HepG2 (cell line): ENCODE results near the gene SLCO2B1. TPM values are rescaled to one million over a fixed set of nuclear protein-coding genes. Genes with fewer than 3 reads are reported as not detected.

Source experiments
- AHR ChIP-seq: IDR thresholded peaks from 2 replicates; pipeline ENCODE4 v1.6.1; 2018; ENCODE audit warnings: missing genetic modification reagents, missing compliant biosample characterization
- ATF7 ChIP-seq, 2 experiments: fragments of 450-650 bp in 1 of 2; sonication (generic) in 1 of 2; formaldehyde crosslinking in 1 of 2; IDR thresholded peaks; 2 replicates each; pipeline versions ENCODE4 v1.4.0 to v1.6.1; 2016 to 2020; ENCODE audit warnings: antibody characterized with exemption in 1 of 2, mild to moderate bottlenecking in 1 of 2, missing genetic modification reagents in 1 of 2
- FIP1L1 ChIP-seq: fragments of 200-400 bp; formaldehyde crosslinking; IDR thresholded peaks from 2 replicates; pipeline ENCODE4 v1.6.1; 2018; ENCODE audit warnings: low read depth, mild to moderate bottlenecking, low read length, moderate library complexity, borderline replicate concordance; ENCODE audit not compliant: insufficient read depth
- IKZF1 ChIP-seq: fragments of 450-650 bp; IDR thresholded peaks from 2 replicates; pipeline ENCODE4 v1.7.1; 2016
- JUNB ChIP-seq: sonication (generic); formaldehyde crosslinking; IDR thresholded peaks from 2 replicates; pipeline ENCODE4 v1.8.0; 2022; ENCODE audit warnings: missing genetic modification reagents, mild to moderate bottlenecking, borderline replicate concordance
- KAT2B ChIP-seq: fragments of 150-350 bp; IDR thresholded peaks from 2 replicates; pipeline ENCODE4 v1.6.1; 2014; ENCODE audit warnings: low read depth, low read length, borderline replicate concordance
- RBM39 ChIP-seq: fragments of 200-400 bp; formaldehyde crosslinking; IDR thresholded peaks from one replicate; pipeline ENCODE4 v1.6.1; 2018; ENCODE audit warnings: antibody characterized with exemption, mild to moderate bottlenecking, low read depth, low read length; ENCODE audit not compliant: poor library complexity, severe bottlenecking
- RNF2 ChIP-seq: fragments of 450-650 bp; conservative IDR thresholded peaks from 2 replicates; pipeline ENCODE4 v1.6.1; 2016; ENCODE audit warnings: low read depth
- RORA ChIP-seq: sonication (generic); formaldehyde crosslinking; IDR thresholded peaks from 2 replicates; pipeline ENCODE4 v1.5.0; 2020; ENCODE audit warnings: mild to moderate bottlenecking, missing genetic modification reagents, moderate library complexity
- SATB2 ChIP-seq: sonication (generic); formaldehyde crosslinking; IDR thresholded peaks from 2 replicates; pipeline ENCODE4 v1.5.0; 2020; ENCODE audit warnings: missing genetic modification reagents
- ZBTB10 ChIP-seq: sonication (generic); formaldehyde crosslinking; IDR thresholded peaks from 2 replicates; pipeline ENCODE4 v1.4.0; 2020; ENCODE audit warnings: missing genetic modification reagents, borderline replicate concordance
- ZMAT5 ChIP-seq: sonication (generic); formaldehyde crosslinking; IDR thresholded peaks from 2 replicates; pipeline ENCODE4 v1.5.0; 2020; ENCODE audit warnings: mild to moderate bottlenecking, low read depth, missing genetic modification reagents, borderline replicate concordance
- ZNF329 ChIP-seq: sonication (generic); formaldehyde crosslinking; IDR thresholded peaks from 2 replicates; pipeline ENCODE4 v1.9.0; 2021; ENCODE audit warnings: low read depth, mild to moderate bottlenecking, missing genetic modification reagents
- ZNF451 ChIP-seq: sonication (generic); formaldehyde crosslinking; IDR thresholded peaks from 2 replicates; pipeline ENCODE4 v1.5.0; 2020; ENCODE audit warnings: mild to moderate bottlenecking, missing genetic modification reagents
- ZNF510 ChIP-seq: sonication (generic); formaldehyde crosslinking; IDR thresholded peaks from 2 replicates; pipeline ENCODE4 v1.4.0; 2020; ENCODE audit warnings: low read depth, mild to moderate bottlenecking, missing genetic modification reagents
- ZNF609 ChIP-seq: sonication (generic); formaldehyde crosslinking; IDR thresholded peaks from 2 replicates; pipeline ENCODE4 v1.4.0; 2020; ENCODE audit warnings: mild to moderate bottlenecking, missing genetic modification reagents, borderline replicate concordance
- ZNF790 ChIP-seq: sonication (generic); formaldehyde crosslinking; IDR thresholded peaks from 2 replicates; pipeline ENCODE4 v1.8.0; 2022; ENCODE audit warnings: missing genetic modification reagents, mild to moderate bottlenecking, borderline replicate concordance
- ZZZ3 ChIP-seq: sonication (generic); formaldehyde crosslinking; IDR thresholded peaks from 2 replicates; pipeline ENCODE4 v1.4.0; 2020; ENCODE audit warnings: missing genetic modification reagents, mild to moderate bottlenecking, borderline replicate concordance
- polyA plus RNA-seq, 8 experiments: library from polyadenylated mRNA; depleted of rRNA in 3 of 8; stranded (reverse) in 7 of 8; unstranded in 1 of 8; fragments of >200 nt; fragmentation: Illumina TruSeq in 4 of 8; extraction: Trizol in 4 of 8; gene quantifications; 2 replicates each; pipeline versions ENCODE4 v1.2.1 to v1.2.3, GENCODE V29; 2011 to 2016; ENCODE audit warnings: low read depth in 4 of 8, missing spikeins in 1 of 8, mixed read lengths in 1 of 8; ENCODE audit not compliant: insufficient read depth in 1 of 8
- total RNA-seq, 5 experiments: library from RNA; depleted of rRNA; stranded (reverse); fragments of >200 nt; fragmentation: Illumina TruSeq; extraction: Trizol; gene quantifications; 2 replicates each; pipeline ENCODE4 v1.2.3, GENCODE V29; 2016; ENCODE audit warnings: low read depth in 1 of 5
- TF ChIP-seq, protein P1 (sequence below): sonication (generic); formaldehyde crosslinking; IDR thresholded peaks from 2 replicates; pipeline ENCODE4 v1.9.0; 2021; ENCODE audit warnings: missing genetic modification reagents, mild to moderate bottlenecking, borderline replicate concordance

The SLCO2B1 gene
- total and polyA plus RNA-seq, 2 of the 13 experiments (the other 11 are each of a cell fraction or from before 2014, with no cell fraction given): 15.3 to 19.8 TPM

- 0 out of 2 replicates have a peak, but pooled peaks have one; percentile 35 for TF ChIP-seq ZNF451 (CRISPR knock-in tag)
- no peak for TF ChIP-seq FIP1L1
- TF ChIP-seq JUNB (CRISPR knock-in tag): no peak
- TF ChIP-seq AHR (CRISPR knock-in tag): peak; percentile 47; the same call in 1 of the 2 replicates
- TF ChIP-seq IKZF1: no peak
- no peak for TF ChIP-seq ZNF790 (CRISPR knock-in tag)
- TF ChIP-seq ZNF510 (CRISPR knock-in tag): no peak
- no peak for TF ChIP-seq RBM39
- TF ChIP-seq ZNF329 (CRISPR knock-in tag): no peak
- TF ChIP-seq KAT2B: no peak
- TF ChIP-seq, protein P1, sequence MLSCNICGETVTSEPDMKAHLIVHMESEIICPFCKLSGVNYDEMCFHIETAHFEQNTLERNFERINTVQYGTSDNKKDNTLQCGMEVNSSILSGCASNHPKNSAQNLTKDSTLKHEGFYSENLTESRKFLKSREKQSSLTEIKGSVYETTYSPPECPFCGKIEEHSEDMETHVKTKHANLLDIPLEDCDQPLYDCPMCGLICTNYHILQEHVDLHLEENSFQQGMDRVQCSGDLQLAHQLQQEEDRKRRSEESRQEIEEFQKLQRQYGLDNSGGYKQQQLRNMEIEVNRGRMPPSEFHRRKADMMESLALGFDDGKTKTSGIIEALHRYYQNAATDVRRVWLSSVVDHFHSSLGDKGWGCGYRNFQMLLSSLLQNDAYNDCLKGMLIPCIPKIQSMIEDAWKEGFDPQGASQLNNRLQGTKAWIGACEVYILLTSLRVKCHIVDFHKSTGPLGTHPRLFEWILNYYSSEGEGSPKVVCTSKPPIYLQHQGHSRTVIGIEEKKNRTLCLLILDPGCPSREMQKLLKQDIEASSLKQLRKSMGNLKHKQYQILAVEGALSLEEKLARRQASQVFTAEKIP (CRISPR knock-in tag): no peak
- TF ChIP-seq SATB2 (CRISPR knock-in tag): no peak
- peak; percentile 76 for TF ChIP-seq ZNF609
- TF ChIP-seq ZBTB10 (CRISPR knock-in tag): no peak
- no peak for TF ChIP-seq RNF2
- TF ChIP-seq RORA (CRISPR knock-in tag): no peak
- TF ChIP-seq ZMAT5 (CRISPR knock-in tag): no peak
- no peak for TF ChIP-seq ZZZ3
- no peak for TF ChIP-seq ATF7 (IDR thresholded peaks at IDR 0.05)
- TF ChIP-seq ATF7 (CRISPR knock-in tag; IDR thresholded peaks at IDR 0.05): no peak; the same call in 1 of the 2 replicates
These were observed 8.4 kb downstream of the SLCO2B1 start (continued) for GRCh38 chr11:75159151-75159953.
